ENCODE measurements around the gene INSIG1. TPM values are rescaled to one million over a fixed set of nuclear protein-coding genes. Genes with fewer than 3 reads are reported as not detected.

The INSIG1 gene
- polyA plus RNA-seq, 3 donors: 37.1 to 85.6 (median 39.6) TPM

GRCh38 chr7:155340071-155340531 is 42.4 kb downstream of the INSIG1 start:
- Histone ChIP-seq H3K27ac (ENCODE audit: low read depth in 1 of 2, low read length in 2 of 2) (no peak overlapping the region), H3K36me3 (replicated peaks in 1 of 2; ENCODE audit: control insufficient read depth in 1 of 2, insufficient read depth in 2 of 2, low read length in 2 of 2) (no peaks in the 10 kb centered on the region), H3K4me3 (replicated peaks in 1 of 3; ENCODE audit: low read depth in 2 of 3, low read length in 3 of 3) (no peak overlapping the region), H3K79me2 (ENCODE audit: insufficient read depth, low read length) (no peaks in the 10 kb centered on the region), H3K9ac (ENCODE audit: insufficient read depth, low read length, poor library complexity, severe bottlenecking) (no peak overlapping the region), H3K4me2 (replicated peaks; ENCODE audit: extremely low read depth, low read length, poor library complexity, severe bottlenecking) (no peak overlapping the region), H4K20me1 (ENCODE audit: insufficient read depth, low read length) (no peaks in the 10 kb centered on the region), H3K4me1 (ENCODE audit: control insufficient read depth in 1 of 2, insufficient read depth in 2 of 2, low read length in 2 of 2) (peaks cover 7 to 9% of the 10 kb centered on the region in 2 donors), H3K9me3 (replicated peaks in 1 of 2; ENCODE audit: control insufficient read depth in 1 of 2, insufficient read depth in 1 of 2, low read length in 2 of 2) (no peaks in the 10 kb centered on the region), H2AFZ (ENCODE audit: insufficient read depth, low read depth, low read length, poor library complexity, severe bottlenecking) (no peak overlapping the region), H3K27me3 (ENCODE audit: control insufficient read depth in 2 of 2, insufficient read depth in 2 of 2, low read length in 2 of 2) (peaks cover 0 to 6% of the 10 kb centered on the region in 2 donors)
- Mint-ChIP-seq H3K27me3 (ENCODE audit: low read depth in 3 of 3) (peaks cover 0 to 16% (median 5%) of the 10 kb centered on the region in 3 donors), H3K36me3 (no peaks in the 10 kb centered on the region), H3K4me3 (no peak overlapping the region), H3K27ac (peak overlapping the region in 1 of 7 donors; percentile 14), H3K9me3 (peaks cover 0 to 3% (median 0%) of the 10 kb centered on the region in 7 donors), H3K4me1 (peaks cover 2% of the 10 kb centered on the region)
- TF ChIP-seq CTCF (IDR thresholded peaks at IDR 0.05): no peak
- WGBS (ENCODE audit: insufficient coverage): 87% methylated on average over 14 of the region's 14 CpGs
- no peak for DNase-seq
- intact Hi-C loops (cut with micrococcal nuclease): loop anchor here (5.0 to 10.0 kb wide), 4 partner anchors 65 to 415 kb away; partner anchors contain the start of gene PAXIP1 (in 1 of the 2)

GRCh38 chr7:155340721-155341120 is 43.0 kb downstream of the INSIG1 start:
- intact Hi-C loops (cut with micrococcal nuclease): loop anchor here (5.0 to 10.0 kb wide), 4 partner anchors 66 to 416 kb away; partner anchors contain the start of gene PAXIP1 (in 1 of the 2)
- Histone ChIP-seq H4K20me1 (ENCODE audit: insufficient read depth, low read length) (no peaks in the 10 kb centered on the region), H3K27me3 (ENCODE audit: control insufficient read depth in 2 of 2, insufficient read depth in 2 of 2, low read length in 2 of 2) (peaks cover 0 to 8% of the 10 kb centered on the region in 2 donors), H2AFZ (ENCODE audit: insufficient read depth, low read depth, low read length, poor library complexity, severe bottlenecking) (no peak overlapping the region), H3K4me2 (replicated peaks; ENCODE audit: extremely low read depth, low read length, poor library complexity, severe bottlenecking) (no peak overlapping the region), H3K4me1 (ENCODE audit: control insufficient read depth in 1 of 2, insufficient read depth in 2 of 2, low read length in 2 of 2) (peaks cover 9 to 11% of the 10 kb centered on the region in 2 donors), H3K9ac (ENCODE audit: insufficient read depth, low read length, poor library complexity, severe bottlenecking) (no peak overlapping the region), H3K9me3 (replicated peaks in 1 of 2; ENCODE audit: control insufficient read depth in 1 of 2, insufficient read depth in 1 of 2, low read length in 2 of 2) (no peaks in the 10 kb centered on the region), H3K4me3 (replicated peaks in 1 of 3; ENCODE audit: low read depth in 2 of 3, low read length in 3 of 3) (no peak overlapping the region), H3K27ac (ENCODE audit: low read depth in 1 of 2, low read length in 2 of 2) (no peak overlapping the region), H3K36me3 (replicated peaks in 1 of 2; ENCODE audit: control insufficient read depth in 1 of 2, insufficient read depth in 2 of 2, low read length in 2 of 2) (no peaks in the 10 kb centered on the region), H3K79me2 (ENCODE audit: insufficient read depth, low read length) (no peaks in the 10 kb centered on the region)
- Mint-ChIP-seq H3K4me1 (peaks cover 4% of the 10 kb centered on the region), H3K27me3 (ENCODE audit: low read depth in 3 of 3) (peaks cover 0 to 22% (median 9%) of the 10 kb centered on the region in 3 donors), H3K27ac (no peak overlapping the region), H3K9me3 (peaks cover 0 to 3% (median 0%) of the 10 kb centered on the region in 7 donors), H3K4me3 (no peak overlapping the region), H3K36me3 (no peaks in the 10 kb centered on the region)
- no peak for TF ChIP-seq CTCF (IDR thresholded peaks at IDR 0.05)
- no peak for DNase-seq
- 87% methylated on average over 9 of the region's 9 CpGs for WGBS (ENCODE audit: insufficient coverage)

Measured in CD14-positive monocyte (primary cell).